Measurements from ENCODE around the gene ALAS1.

ALAS1 gene

GRCh38 chr3:52202384-52203077 lies 4.6 kb downstream of the ALAS1 start:
- DNase-seq: no peak

GRCh38 chr3:52203701-52204100 lies 5.7 kb downstream of the ALAS1 start:
- no peak for DNase-seq

GRCh38 chr3:52204337-52205073 lies 6.5 kb downstream of the ALAS1 start:
- no peak for DNase-seq

- no peak for DNase-seq
Measured at GRCh38 chr3:52205727-52206372, 7.9 kb downstream of the ALAS1 start.

GRCh38 chr3:52208556-52208955 lies 10.6 kb downstream of the ALAS1 start:
- no peak for DNase-seq

GRCh38 chr3:52210037-52210436 lies 12.1 kb downstream of the ALAS1 start:
- DNase-seq: no peak

- no peak for DNase-seq
Measured at GRCh38 chr3:52210550-52211046, 12.6 kb downstream of the ALAS1 start.

- no peak for DNase-seq
Measured at GRCh38 chr3:52211268-52211891, 13.4 kb downstream of the ALAS1 start.

GRCh38 chr3:52213005-52213404 lies 15.0 kb downstream of the ALAS1 start:
- DNase-seq: no peak

GRCh38 chr3:52213901-52214300 lies 15.9 kb downstream of the ALAS1 start:
- DNase-seq: no peak

- no peak for DNase-seq
Measured at GRCh38 chr3:52215351-52215750, 17.4 kb downstream of the ALAS1 start.

- peak in 1 of 2 experiments; percentile 75 for DNase-seq
Measured at GRCh38 chr3:52216585-52217408, 18.8 kb downstream of the ALAS1 start.

GRCh38 chr3:52217409-52217805 lies 19.4 kb downstream of the ALAS1 start:
- DNase-seq: peak in 1 of 2 experiments; percentile 28

GRCh38 chr3:52218026-52218425 lies 20.1 kb downstream of the ALAS1 start:
- no peak for DNase-seq

GRCh38 chr3:52218454-52218853 lies 20.5 kb downstream of the ALAS1 start:
- no peak for DNase-seq

GRCh38 chr3:52218937-52219650 lies 21.1 kb downstream of the ALAS1 start:
- DNase-seq: no peak

GRCh38 chr3:52220380-52221026 lies 22.5 kb downstream of the ALAS1 start:
- DNase-seq: peak; percentile 74 to 89

GRCh38 chr3:52221141-52221562 lies 23.2 kb downstream of the ALAS1 start:
- DNase-seq: no peak

- peak in 1 of 2 experiments; percentile 37 for DNase-seq
Measured at GRCh38 chr3:52221563-52222318, 23.8 kb downstream of the ALAS1 start.
